ENCODE measurements around the gene TRAPPC2L.

TRAPPC2L gene

DNA sequence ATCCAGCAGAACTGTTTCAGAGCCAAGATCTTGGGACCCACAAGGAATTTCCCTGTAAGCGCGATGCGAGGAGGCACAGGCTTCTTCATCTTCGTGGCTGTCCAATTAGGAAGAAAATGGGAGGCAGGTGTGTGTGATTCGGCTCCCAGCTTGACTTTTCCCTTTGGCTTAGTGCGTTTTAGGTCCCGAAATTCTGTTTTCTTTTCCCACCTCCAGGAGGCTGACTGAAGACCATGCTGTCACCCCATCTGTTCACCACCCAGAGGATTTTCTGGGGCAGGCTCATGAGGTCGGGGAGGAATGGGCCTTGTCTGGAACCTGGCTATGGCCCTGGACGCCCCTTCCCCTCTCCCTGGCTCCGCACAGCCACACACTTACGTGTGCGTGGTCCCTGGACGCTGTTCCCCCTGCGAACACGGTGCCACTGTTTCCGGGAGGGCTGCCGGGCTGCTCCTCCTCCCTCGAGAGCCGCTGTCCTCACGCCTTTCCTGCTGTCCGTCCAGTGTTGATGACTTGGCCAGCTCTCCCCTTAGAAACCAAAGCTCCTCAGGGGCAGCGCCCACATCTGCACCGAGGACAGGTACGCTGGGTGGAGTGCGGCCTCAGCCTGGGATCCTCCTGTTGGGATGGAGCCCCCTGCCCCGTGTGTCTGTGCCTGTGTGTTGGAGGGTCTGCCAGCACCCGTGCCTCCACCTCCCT is 12.2 kb downstream of the TRAPPC2L start:
- H3K4me3 ChIP-seq (ENCODE audit: low read depth, low read length), result no peak overlapping the region
- TF ChIP-seq, protein P1, sequence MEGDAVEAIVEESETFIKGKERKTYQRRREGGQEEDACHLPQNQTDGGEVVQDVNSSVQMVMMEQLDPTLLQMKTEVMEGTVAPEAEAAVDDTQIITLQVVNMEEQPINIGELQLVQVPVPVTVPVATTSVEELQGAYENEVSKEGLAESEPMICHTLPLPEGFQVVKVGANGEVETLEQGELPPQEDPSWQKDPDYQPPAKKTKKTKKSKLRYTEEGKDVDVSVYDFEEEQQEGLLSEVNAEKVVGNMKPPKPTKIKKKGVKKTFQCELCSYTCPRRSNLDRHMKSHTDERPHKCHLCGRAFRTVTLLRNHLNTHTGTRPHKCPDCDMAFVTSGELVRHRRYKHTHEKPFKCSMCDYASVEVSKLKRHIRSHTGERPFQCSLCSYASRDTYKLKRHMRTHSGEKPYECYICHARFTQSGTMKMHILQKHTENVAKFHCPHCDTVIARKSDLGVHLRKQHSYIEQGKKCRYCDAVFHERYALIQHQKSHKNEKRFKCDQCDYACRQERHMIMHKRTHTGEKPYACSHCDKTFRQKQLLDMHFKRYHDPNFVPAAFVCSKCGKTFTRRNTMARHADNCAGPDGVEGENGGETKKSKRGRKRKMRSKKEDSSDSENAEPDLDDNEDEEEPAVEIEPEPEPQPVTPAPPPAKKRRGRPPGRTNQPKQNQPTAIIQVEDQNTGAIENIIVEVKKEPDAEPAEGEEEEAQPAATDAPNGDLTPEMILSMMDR (IDR thresholded peaks at IDR 0.05; ENCODE audit: low read depth, low read length), result no peak

DNA sequence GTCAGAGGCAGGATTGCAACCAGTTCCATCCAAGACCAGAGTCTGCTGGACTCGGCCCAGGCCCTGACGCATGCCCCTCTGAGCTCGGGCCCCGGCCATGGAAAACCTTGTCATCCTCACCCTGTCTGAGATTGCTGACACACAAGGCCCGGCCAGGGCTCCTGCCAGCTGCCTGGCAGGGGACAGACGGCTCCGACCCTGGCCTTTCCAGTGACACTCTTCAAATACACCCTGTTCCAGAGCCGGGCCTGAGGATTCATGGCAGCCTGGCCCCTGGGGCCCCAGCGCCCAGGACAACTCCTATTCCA is 12.7 kb downstream of the TRAPPC2L start:
- TF ChIP-seq, protein P1 (IDR thresholded peaks at IDR 0.05; ENCODE audit: low read depth, low read length), result no peak
- H3K4me3 ChIP-seq (ENCODE audit: low read depth, low read length), result no peak overlapping the region

DNA sequence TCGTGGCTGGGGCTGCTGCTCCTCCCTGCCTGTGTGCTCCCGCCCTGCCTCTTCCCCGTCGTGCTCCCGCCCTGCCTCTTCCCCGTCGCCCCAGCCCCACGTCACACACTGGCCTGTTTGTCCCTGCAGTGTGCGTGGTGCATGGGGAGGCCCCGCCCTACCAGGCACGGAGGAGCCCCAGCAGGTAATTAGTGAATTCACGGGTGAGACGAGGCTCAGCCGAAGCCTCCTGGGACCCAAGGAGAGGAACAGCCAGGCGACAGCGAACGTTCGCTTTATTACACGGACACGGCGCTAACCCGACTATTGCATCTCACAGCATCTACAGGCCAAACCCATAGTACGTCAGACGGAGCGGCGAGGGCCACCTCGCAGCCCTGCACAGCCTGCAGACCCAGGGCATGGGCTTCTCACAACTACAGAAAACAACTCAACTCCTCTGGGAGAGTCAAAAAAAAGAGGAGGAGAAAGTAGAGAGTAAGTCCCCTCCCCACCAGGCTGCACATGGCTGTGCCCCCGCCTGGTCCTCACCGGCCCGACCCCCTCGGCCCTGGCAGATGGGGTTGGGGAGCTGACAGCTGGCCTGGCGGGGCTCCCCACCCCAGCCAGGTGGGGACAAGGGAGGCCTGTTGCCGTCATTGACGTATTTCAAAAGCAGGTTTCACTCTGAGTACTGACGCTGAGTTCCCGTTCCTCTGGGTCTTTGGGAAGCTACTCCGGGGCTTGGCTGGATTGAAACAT is 13.9 kb downstream of the TRAPPC2L start:
- TF ChIP-seq, protein P1 (IDR thresholded peaks at IDR 0.05; ENCODE audit: low read depth, low read length), result no peak
- H3K4me3 ChIP-seq (ENCODE audit: low read depth, low read length), result no peak overlapping the region

DNA sequence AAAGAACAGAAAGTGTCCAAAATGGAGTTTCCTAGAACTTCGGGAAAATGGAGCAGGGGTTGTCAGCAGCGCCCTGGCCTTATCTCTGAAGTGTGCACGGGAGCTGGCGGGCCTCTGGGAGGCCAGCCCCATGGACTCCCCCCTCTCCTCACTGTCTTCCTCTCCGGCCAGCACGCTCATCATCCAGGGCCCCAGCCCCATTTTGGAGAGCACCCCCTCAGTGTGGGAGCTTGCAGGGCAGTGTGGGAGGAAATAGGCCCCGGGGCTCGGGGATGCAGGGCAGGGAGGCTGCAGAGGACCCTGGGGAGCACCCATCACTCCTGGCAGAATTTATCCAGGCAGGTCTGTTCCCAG is 14.4 kb downstream of the TRAPPC2L start:
- no peak overlapping the region for H3K4me3 ChIP-seq (ENCODE audit: low read depth, low read length)
- TF ChIP-seq, protein P1 (IDR thresholded peaks at IDR 0.05; ENCODE audit: low read depth, low read length), result no peak

DNA sequence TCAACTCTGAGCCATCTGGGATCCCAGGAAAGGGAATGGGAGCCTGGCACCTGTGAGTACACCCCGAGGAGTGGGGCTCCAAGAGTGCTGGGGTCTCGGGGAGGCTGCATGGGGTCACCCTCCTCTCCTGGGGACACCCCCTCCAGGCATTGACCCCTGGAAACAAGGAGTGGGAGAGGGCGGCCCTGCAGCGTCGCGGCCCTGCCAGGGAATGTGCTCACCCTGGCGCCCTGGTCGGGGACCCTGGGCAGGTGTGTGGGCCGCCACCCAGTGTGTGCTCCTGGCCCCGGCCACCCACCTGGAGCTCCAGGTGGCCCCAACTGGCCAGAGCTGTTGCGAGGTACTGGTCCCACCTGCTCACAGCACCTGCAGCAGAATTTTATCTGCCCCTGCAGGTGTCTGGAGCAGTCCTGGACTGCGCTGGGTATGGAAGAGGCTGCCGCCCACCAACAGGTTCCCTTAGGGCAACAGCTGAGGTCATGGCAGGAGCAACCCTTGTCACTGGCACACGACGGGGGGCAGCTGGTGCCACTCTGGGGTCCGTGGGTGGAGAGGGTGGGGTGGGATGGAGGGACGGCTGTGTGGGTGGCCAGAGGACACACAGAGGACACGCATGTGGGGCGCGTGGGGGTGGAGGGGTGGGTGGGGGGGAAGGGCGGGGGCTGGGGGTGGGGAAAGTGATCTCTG is 14.9 kb downstream of the TRAPPC2L start:
- no peak overlapping the region for H3K4me3 ChIP-seq (ENCODE audit: low read depth, low read length)
- TF ChIP-seq, protein P1 (IDR thresholded peaks at IDR 0.05; ENCODE audit: low read depth, low read length), result no peak

DNA sequence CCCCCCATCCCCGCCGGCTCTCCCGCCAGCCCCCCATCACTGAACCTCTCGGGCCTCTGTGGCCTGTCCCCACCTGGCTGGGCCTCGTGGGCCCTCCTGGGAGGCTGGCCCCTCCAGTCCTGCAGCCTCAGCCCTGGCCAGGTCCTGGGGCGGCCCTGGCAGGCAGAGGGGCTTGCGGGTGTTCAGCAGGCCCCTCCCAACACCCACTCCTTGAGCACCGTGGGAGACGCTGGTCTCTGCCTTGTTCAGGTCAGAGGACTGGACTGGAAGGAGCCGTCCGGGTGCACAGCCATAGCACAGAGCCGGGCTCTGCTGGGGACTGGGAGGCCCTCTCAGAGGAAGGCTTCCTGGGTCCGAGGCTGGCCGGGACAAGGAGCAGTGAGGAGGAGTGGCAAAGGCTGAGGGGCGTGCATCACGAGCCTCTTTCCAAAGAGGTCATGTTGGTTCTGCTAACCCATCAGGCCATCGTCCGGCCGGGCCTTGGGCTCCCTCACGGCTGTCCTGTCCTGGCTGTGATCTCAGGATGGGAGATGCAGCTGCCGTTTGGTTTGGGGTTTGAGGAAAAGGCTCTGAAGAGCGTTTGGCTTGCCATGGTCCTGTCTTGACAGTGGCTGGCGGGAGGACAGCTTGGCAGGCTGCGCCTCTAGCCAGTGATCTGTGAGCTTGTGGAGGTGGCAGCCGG is 15.9 kb downstream of the TRAPPC2L start:
- TF ChIP-seq, protein P1 (IDR thresholded peaks at IDR 0.05; ENCODE audit: low read depth, low read length), result no peak
- H3K4me3 ChIP-seq (ENCODE audit: low read depth, low read length), result no peak overlapping the region

All from WI38 (cell line).